Kidney (tissue), 14 donors: ENCODE results near the gene NEK1. TPM values are rescaled to one million over a fixed set of nuclear protein-coding genes. Genes with fewer than 3 reads are reported as not detected.

Experiments used
- DNase-seq, 5 donors: peaks; one replicate each; pipeline ENCODE4 v3.0.0-alpha.2; 2013 to 2020
- FAIRE-seq: peaks from 2 replicates; lab custom pipeline; 2012; peaks lifted over from hg19 to GRCh38; lab: Jason Lieb, UNC
- H3K27ac ChIP-seq, 2 donors: one replicate each; pipeline ENCODE4 v1.7.0; 2013; ENCODE audit warnings: low read depth in 2 of 2, low read length in 2 of 2, inconsistent platforms in 1 of 2
- H3K27me3 ChIP-seq: one replicate; pipeline ENCODE4 v1.7.1; 2013; ENCODE audit warnings: low read length, inconsistent platforms; ENCODE audit not compliant: control insufficient read depth, insufficient read depth
- H3K36me3 ChIP-seq, 3 donors: one replicate each; pipeline versions ENCODE4 v1.7.0 to v1.7.1; 2013; ENCODE audit warnings: low read length in 3 of 3, control low read depth in 1 of 3, inconsistent platforms in 1 of 3; ENCODE audit not compliant: insufficient read depth in 3 of 3, control insufficient read depth in 2 of 3
- H3K4me1 ChIP-seq, 3 donors: one replicate each; pipeline versions ENCODE4 v1.7.0 to v1.7.1; 2013; ENCODE audit warnings: low read length in 3 of 3, inconsistent platforms in 1 of 3, low read depth in 1 of 3; ENCODE audit not compliant: control insufficient read depth in 2 of 3, insufficient read depth in 2 of 3
- H3K4me3 ChIP-seq, 3 donors: one replicate each; pipeline versions ENCODE4 v1.7.0 to v1.8.1; 2013; ENCODE audit warnings: low read length in 3 of 3, control low read depth in 1 of 3, inconsistent platforms in 1 of 3
- H3K9ac ChIP-seq, 3 donors: one replicate each; pipeline versions ENCODE4 v1.7.0 to v1.7.1; 2013; ENCODE audit warnings: low read length in 3 of 3, control low read depth in 1 of 3, inconsistent platforms in 1 of 3
- H3K9me3 ChIP-seq, 3 donors: one replicate each; pipeline versions ENCODE4 v1.7.0 to v1.7.1; 2013; ENCODE audit warnings: low read length in 3 of 3, control low read depth in 1 of 3, inconsistent platforms in 1 of 3; ENCODE audit not compliant: control insufficient read depth in 2 of 3, insufficient read depth in 1 of 3
- CTCF ChIP-seq: IDR thresholded peaks from 3 replicates; pipeline ENCODE4 v1.5.1; 2012; ENCODE audit warnings: mild to moderate bottlenecking, moderate library complexity, borderline replicate concordance; ENCODE audit not compliant: insufficient read depth; ENCODE audit errors: extremely low read depth
- intact Hi-C: fragments of 100-400 bp; cut with DNase I; formaldehyde crosslinking; loops from one replicate; pipeline ENCODE4 v1.11.1; 2022
- polyA plus RNA-seq: library from polyadenylated mRNA; stranded (reverse); fragments of 350-450 nt; fragmentation: Illumina TruSeq; extraction: RNeasy Lipid Tissue Mini Kit (QIAGEN cat#74804); gene quantifications from one replicate; pipeline ENCODE4 v1.2.3, GENCODE V29; 2014; ENCODE audit warnings: low read depth, low replicate concordance; ENCODE audit not compliant: insufficient read depth
- total RNA-seq: library from RNA; stranded (reverse); fragmentation: NEBNext Ultra II Directional; extraction: Animal tissue kit (Norgen Biotek cat#: 25700); gene quantifications from one replicate; pipeline ENCODE4 v1.2.1, GENCODE V29; 2021
- donor health status: control.
- donor health status: control.
- donor health status: control.
- donor health status: control.
- donor health status: control.
- donor health status: DM: yes; HTN: yes; CAD: no.
- donor health status: Normal renal cell carcinoma (clear cell type).

The NEK1 gene
- total and polyA plus RNA-seq, 2 donors from 2014 or later, result 5.6 to 15.3 TPM

- Histone ChIP-seq H3K27me3 (no peaks in the 10 kb centered on the region), H3K4me1 (no peaks in the 10 kb centered on the region)
Observed at GRCh38 chr4:169367826-169368225, 244.6 kb downstream of the NEK1 start.

GRCh38 chr4:169366821-169367220 lies 245.6 kb downstream of the NEK1 start:
- no peak for TF ChIP-seq CTCF
- FAIRE-seq, result no peak
- DNase-seq, result no peak

More at GRCh38 chr4:169367826-169368225, 244.6 kb downstream of the NEK1 start:
- Histone ChIP-seq H3K9ac (no peak overlapping the region), H3K9me3 (peaks cover 0 to 3% (median 0%) of the 10 kb centered on the region in 3 donors), H3K36me3 (no peaks in the 10 kb centered on the region), H3K27ac (no peak overlapping the region), H3K4me3 (no peak overlapping the region)
- TF ChIP-seq CTCF, result no peak
- intact Hi-C loops, result no loop called here
- DNase-seq (no peak), FAIRE-seq (no peak)

GRCh38 chr4:169362607-169363006 lies 249.8 kb downstream of the NEK1 start:
- H3K9me3 ChIP-seq, result peaks cover 0 to 3% (median 0%) of the 10 kb centered on the region in 3 donors
- H3K27ac ChIP-seq, result no peak overlapping the region
- no peaks in the 10 kb centered on the region for H3K36me3 ChIP-seq
- no peak for DNase-seq
- no peak for FAIRE-seq
- H3K27me3 ChIP-seq, result no peaks in the 10 kb centered on the region
- no peak overlapping the region for H3K9ac ChIP-seq
- intact Hi-C loops, result no loop called here
- TF ChIP-seq CTCF, result no peak
- no peak overlapping the region for H3K4me3 ChIP-seq
- H3K4me1 ChIP-seq, result no peaks in the 10 kb centered on the region

More at GRCh38 chr4:169366821-169367220, 245.6 kb downstream of the NEK1 start:
- Histone ChIP-seq H3K9ac (no peak overlapping the region), H3K27me3 (no peaks in the 10 kb centered on the region), H3K36me3 (no peaks in the 10 kb centered on the region), H3K4me1 (no peaks in the 10 kb centered on the region), H3K9me3 (peaks cover 0 to 3% (median 0%) of the 10 kb centered on the region in 3 donors), H3K4me3 (no peak overlapping the region), H3K27ac (no peak overlapping the region)
- intact Hi-C loops, result no loop called here

- FAIRE-seq, result no peak
- Histone ChIP-seq H3K4me3 (no peak overlapping the region), H3K27me3 (no peaks in the 10 kb centered on the region), H3K4me1 (no peaks in the 10 kb centered on the region), H3K27ac (no peak overlapping the region), H3K9ac (no peak overlapping the region), H3K9me3 (peaks cover 0 to 3% (median 0%) of the 10 kb centered on the region in 3 donors), H3K36me3 (no peaks in the 10 kb centered on the region)
- DNase-seq, result no peak
- no peak for TF ChIP-seq CTCF
- intact Hi-C loops, result no loop called here
Observed at GRCh38 chr4:169361756-169362155, 250.6 kb downstream of the NEK1 start.
